Sigmoid colon (tissue), 4 donors: Measurements from ENCODE around the gene SF3B2.

Experiments
- POLR2A ChIP-seq, 2 donors: fragments of 450-650 bp; IDR thresholded peaks; one replicate each; pipeline ENCODE4 v1.6.1; 2016; ENCODE audit warnings: antibody characterized with exemption in 2 of 2, mild to moderate bottlenecking in 2 of 2, moderate library complexity in 2 of 2
- POLR2AphosphoS5 ChIP-seq, 4 donors: sonication (generic); formaldehyde crosslinking; IDR thresholded peaks; one replicate each; pipeline ENCODE4 v1.6.1; 2017; ENCODE audit warnings: antibody characterized with exemption in 4 of 4
- TF ChIP-seq, protein P1 (sequence below), 4 experiments: fragments of 450-650 bp in 3 of 4; fragments of 200-600 bp in 1 of 4; IDR thresholded peaks; one replicate each; pipeline ENCODE4 v1.5.1; 2016 to 2019; ENCODE audit warnings: antibody characterized with exemption in 4 of 4, mild to moderate bottlenecking in 3 of 4, moderate library complexity in 2 of 4

DNA sequence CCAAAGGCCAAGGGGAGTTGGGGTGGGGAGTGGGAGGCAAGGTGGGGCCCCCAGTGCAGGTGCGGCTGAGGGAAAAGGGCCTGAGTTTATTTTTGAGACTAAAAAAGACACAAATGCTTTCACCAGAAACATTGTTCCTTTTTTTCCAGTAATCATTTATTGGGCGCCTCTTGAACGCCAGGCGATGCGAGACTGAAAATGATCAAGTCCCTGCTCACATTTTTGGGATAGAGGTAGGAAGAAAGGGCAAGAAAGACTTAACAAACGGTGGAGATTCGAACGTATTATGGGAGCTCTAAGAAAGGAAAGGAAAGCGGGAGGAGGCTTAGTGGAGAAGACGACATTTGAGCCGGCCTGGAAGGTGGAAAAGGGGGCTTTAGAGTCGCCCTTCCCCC is 796 bp upstream of the SF3B2 start:
- TF ChIP-seq, protein P1, sequence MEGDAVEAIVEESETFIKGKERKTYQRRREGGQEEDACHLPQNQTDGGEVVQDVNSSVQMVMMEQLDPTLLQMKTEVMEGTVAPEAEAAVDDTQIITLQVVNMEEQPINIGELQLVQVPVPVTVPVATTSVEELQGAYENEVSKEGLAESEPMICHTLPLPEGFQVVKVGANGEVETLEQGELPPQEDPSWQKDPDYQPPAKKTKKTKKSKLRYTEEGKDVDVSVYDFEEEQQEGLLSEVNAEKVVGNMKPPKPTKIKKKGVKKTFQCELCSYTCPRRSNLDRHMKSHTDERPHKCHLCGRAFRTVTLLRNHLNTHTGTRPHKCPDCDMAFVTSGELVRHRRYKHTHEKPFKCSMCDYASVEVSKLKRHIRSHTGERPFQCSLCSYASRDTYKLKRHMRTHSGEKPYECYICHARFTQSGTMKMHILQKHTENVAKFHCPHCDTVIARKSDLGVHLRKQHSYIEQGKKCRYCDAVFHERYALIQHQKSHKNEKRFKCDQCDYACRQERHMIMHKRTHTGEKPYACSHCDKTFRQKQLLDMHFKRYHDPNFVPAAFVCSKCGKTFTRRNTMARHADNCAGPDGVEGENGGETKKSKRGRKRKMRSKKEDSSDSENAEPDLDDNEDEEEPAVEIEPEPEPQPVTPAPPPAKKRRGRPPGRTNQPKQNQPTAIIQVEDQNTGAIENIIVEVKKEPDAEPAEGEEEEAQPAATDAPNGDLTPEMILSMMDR (IDR thresholded peaks at IDR 0.05): no peak
- TF ChIP-seq POLR2A (IDR thresholded peaks at IDR 0.05): no peak
- TF ChIP-seq POLR2AphosphoS5 (IDR thresholded peaks at IDR 0.05): no peak
